ENCODE results near the gene ROR2. TPM values are rescaled to one million over a fixed set of nuclear protein-coding genes. Genes with fewer than 3 reads are reported as not detected.

ROR2 gene
- total RNA-seq, 1 donor from 2014 or later: under 0.01 TPM

- no peak for DNase-seq (ENCODE audit: low read depth in 2 of 2)
These were observed 69.6 kb downstream of the ROR2 start for GRCh38 chr9:91880378-91880972.

GRCh38 chr9:91879231-91879630 lies 70.8 kb downstream of the ROR2 start:
- DNase-seq (ENCODE audit: low read depth in 2 of 2): no peak

- DNase-seq (ENCODE audit: low read depth in 2 of 2): no peak
These were observed 76.4 kb downstream of the ROR2 start for GRCh38 chr9:91873637-91874051.

- DNase-seq (ENCODE audit: low read depth in 2 of 2): no peak
These were observed 81.2 kb downstream of the ROR2 start for GRCh38 chr9:91868732-91869391.

- DNase-seq (ENCODE audit: low read depth in 2 of 2): no peak
These were observed 82.3 kb downstream of the ROR2 start for GRCh38 chr9:91867740-91868139.

GRCh38 chr9:91865041-91865440 lies 85.0 kb downstream of the ROR2 start:
- DNase-seq (ENCODE audit: low read depth in 2 of 2): no peak

- DNase-seq (ENCODE audit: low read depth in 2 of 2): no peak
These were observed 85.6 kb downstream of the ROR2 start for GRCh38 chr9:91864380-91864779.

GRCh38 chr9:91863469-91863868 lies 86.6 kb downstream of the ROR2 start:
- DNase-seq (ENCODE audit: low read depth in 2 of 2): no peak

GRCh38 chr9:91858213-91859030 lies 91.6 kb downstream of the ROR2 start:
- no peak for DNase-seq (ENCODE audit: low read depth in 2 of 2)

- DNase-seq (ENCODE audit: low read depth in 2 of 2): no peak
These were observed 92.5 kb downstream of the ROR2 start for GRCh38 chr9:91857291-91858212.

- no peak for DNase-seq (ENCODE audit: low read depth in 2 of 2)
These were observed 93.6 kb downstream of the ROR2 start for GRCh38 chr9:91856419-91856818.

GRCh38 chr9:91855196-91855595 lies 94.8 kb downstream of the ROR2 start:
- DNase-seq (ENCODE audit: low read depth in 2 of 2): no peak

GRCh38 chr9:91852801-91853347 lies 97.2 kb downstream of the ROR2 start:
- no peak for DNase-seq (ENCODE audit: low read depth in 2 of 2)

GRCh38 chr9:91849694-91850093 lies 100.3 kb downstream of the ROR2 start:
- no peak for DNase-seq (ENCODE audit: low read depth in 2 of 2)

- DNase-seq (ENCODE audit: low read depth in 2 of 2): no peak
These were observed 101.9 kb downstream of the ROR2 start for GRCh38 chr9:91848146-91848545.

GRCh38 chr9:91847581-91848091 lies 102.4 kb downstream of the ROR2 start:
- no peak for DNase-seq (ENCODE audit: low read depth in 2 of 2)

GRCh38 chr9:91845879-91846278 lies 104.1 kb downstream of the ROR2 start:
- no peak for DNase-seq (ENCODE audit: low read depth in 2 of 2)

GRCh38 chr9:91844701-91845291 lies 105.2 kb downstream of the ROR2 start:
- no peak for DNase-seq (ENCODE audit: low read depth in 2 of 2)

- DNase-seq (ENCODE audit: low read depth in 2 of 2): no peak
These were observed 105.8 kb downstream of the ROR2 start for GRCh38 chr9:91844190-91844589.

GRCh38 chr9:91843623-91844148 lies 106.3 kb downstream of the ROR2 start:
- no peak for DNase-seq (ENCODE audit: low read depth in 2 of 2)

Data from lung microvascular endothelial cell (primary cell).